A549 (cell line): ENCODE data around the gene C6orf132. TPM values are rescaled to one million over a fixed set of nuclear protein-coding genes. Genes with fewer than 3 reads are reported as not detected.

Experiments
- ATAC-seq, 2 experiments: fragments of 200-7000 bp in 1 of 2; fragments of >200 bp in 1 of 2; cut with Nextera tagmentation in 1 of 2; cut with Tn5 transposase in 1 of 2; 3 replicates each; pipeline versions ENCODE4 v1.8.0 to v1.9.1; 2018 to 2020; ENCODE audit warnings: mild to moderate bottlenecking in 1 of 2, moderate library complexity in 1 of 2
- CTCF ChIA-PET: fragments of 300-600 bp; sonication (Branson Sonifier 250); formaldehyde crosslinking; extraction: SDS; loops from one replicate; lab custom pipeline; 2021; ENCODE audit warnings: antibody characterized with exemption, inconsistent platforms; lab: Yijun Ruan, JAX
- POLR2A ChIA-PET: fragments of 350-600 bp; formaldehyde crosslinking; extraction: SDS; loops from one replicate; lab custom pipeline; 2021; ENCODE audit warnings: antibody characterized with exemption, inconsistent platforms; lab: Yijun Ruan, JAX
- DNase-seq, 2 experiments: peaks; one replicate each; pipeline versions ENCODE4 v3.0.0 to v3.0.0-alpha.2; 2011 to 2016; ENCODE audit warnings: low read depth in 1 of 2, low spot score in 1 of 2
- FAIRE-seq: peaks from 2 replicates; lab custom pipeline; 2011; peaks lifted over from hg19 to GRCh38; lab: Jason Lieb, UNC
- H3K27ac ChIP-seq, 2 experiments: fragments of >200 bp; sonication (Bioruptor Twin); formaldehyde crosslinking; 3 replicates each; pipeline ENCODE4 v1.5.1; 2016 to 2017
- H3K4me1 ChIP-seq: fragments of >200 bp; sonication (Bioruptor Twin); formaldehyde crosslinking; 3 replicates; pipeline ENCODE4 v1.6.1; 2016
- H3K4me2 ChIP-seq: fragments of >200 bp; sonication (Bioruptor Twin); formaldehyde crosslinking; 3 replicates; pipeline ENCODE4 v1.6.1; 2016
- H3K4me3 ChIP-seq: fragments of >200 bp; sonication (Bioruptor Twin); formaldehyde crosslinking; 3 replicates; pipeline ENCODE4 v1.5.1; 2016
- H3K9me3 ChIP-seq: fragments of >200 bp; sonication (Bioruptor Twin); formaldehyde crosslinking; 3 replicates; pipeline ENCODE4 v1.6.1; 2016
- ESRRA ChIP-seq: fragments of 150-350 bp; IDR thresholded peaks from 2 replicates; pipeline ENCODE4 v1.6.1; 2014; ENCODE audit warnings: mild to moderate bottlenecking, low read length, borderline replicate concordance
- FOSB ChIP-seq: fragments of 250-450 bp; sonication (Bioruptor Pico); IDR thresholded peaks from 2 replicates; pipeline ENCODE4 v1.5.0; 2020; ENCODE audit warnings: mild to moderate bottlenecking, moderate library complexity
- HEYL ChIP-seq: fragments of 250-450 bp; sonication (Bioruptor Pico); IDR thresholded peaks from 2 replicates; pipeline ENCODE4 v1.8.0; 2021; ENCODE audit warnings: mild to moderate bottlenecking, moderate library complexity
- HOXB13 ChIP-seq: fragments of 250-450 bp; sonication (Bioruptor Pico); IDR thresholded peaks from 2 replicates; pipeline ENCODE4 v1.5.0; 2020; ENCODE audit warnings: low read depth, mild to moderate bottlenecking, moderate library complexity
- JUN ChIP-seq, 2 experiments: fragments of >200 bp; sonication (Bioruptor Twin); formaldehyde crosslinking; IDR thresholded peaks; 2 replicates in 1 of 2; 3 replicates in 1 of 2; pipeline ENCODE4 v1.6.1; 2016 to 2017
- MAFK ChIP-seq: fragments of 450-650 bp; IDR thresholded peaks from 2 replicates; pipeline ENCODE4 v1.6.1; 2014; ENCODE audit not compliant: partially characterized antibody
- MAZ ChIP-seq: fragments of 150-350 bp; IDR thresholded peaks from 2 replicates; pipeline ENCODE4 v1.6.1; 2014; ENCODE audit warnings: antibody characterized with exemption, low read depth, low read length, borderline replicate concordance
- NR3C1 ChIP-seq: fragments of >200 bp; sonication (Bioruptor Twin); formaldehyde crosslinking; IDR thresholded peaks from 3 replicates; pipeline ENCODE4 v1.6.1; 2017
- RAD21 ChIP-seq, 2 experiments: fragments of >200 bp in 1 of 2; sonication (Bioruptor Twin) in 1 of 2; formaldehyde crosslinking in 1 of 2; IDR thresholded peaks in 1 of 2; conservative IDR thresholded peaks in 1 of 2; 2 replicates in 1 of 2; 3 replicates in 1 of 2; pipeline ENCODE4 v1.6.1; 2012 to 2018; ENCODE audit warnings: inconsistent platforms in 1 of 2
- RFX5 ChIP-seq: fragments of 450-650 bp; IDR thresholded peaks from 2 replicates; pipeline ENCODE4 v1.7.1; 2014; ENCODE audit warnings: antibody characterized with exemption, mild to moderate bottlenecking, moderate library complexity
- RNF2 ChIP-seq: fragments of 200-600 bp; sonication (generic); IDR thresholded peaks from 2 replicates; pipeline ENCODE4 v1.6.1; 2016; ENCODE audit warnings: low read depth, mild to moderate bottlenecking, antibody characterized with exemption, moderate library complexity, borderline replicate concordance
- TFCP2L1 ChIP-seq: fragments of 250-450 bp; sonication (Bioruptor Pico); IDR thresholded peaks from 2 replicates; pipeline ENCODE4 v1.5.0; 2021; ENCODE audit warnings: mild to moderate bottlenecking
- TP53 ChIP-seq: fragments of 250-450 bp; sonication (Bioruptor Pico); IDR thresholded peaks from 2 replicates; pipeline ENCODE4 v1.5.0; 2021; ENCODE audit warnings: mild to moderate bottlenecking, moderate library complexity
- ZC3H11A ChIP-seq: fragments of 450-650 bp; IDR thresholded peaks from 2 replicates; pipeline ENCODE4 v1.6.1; 2014; ENCODE audit warnings: antibody characterized with exemption, mild to moderate bottlenecking
- WGBS: methylation state at CpG from one replicate; pipeline ENCODE4 v1.1.6; 2017; ENCODE audit errors: missing lambda C conversion rate; 5-methylcytosine and 5-hydroxymethylcytosine counted together
- polyA plus RNA-seq, 4 experiments: library from polyadenylated mRNA; depleted of rRNA in 3 of 4; stranded (reverse); fragments of >200 nt; fragmentation: RNase III in 1 of 4; extraction: RNeasy Plus Mini Kit Qiagen cat#74134 plus additional on column Dnase treatment in 1 of 4; gene quantifications; 2 replicates in 3 of 4; 3 replicates in 1 of 4; pipeline ENCODE4 v1.2.3, GENCODE V29; 2011 to 2017
- TF ChIP-seq, protein P1 (sequence below): fragments of 250-450 bp; sonication (Bioruptor Pico); IDR thresholded peaks from 2 replicates; pipeline ENCODE4 v1.5.0; 2021; ENCODE audit warnings: mild to moderate bottlenecking, moderate library complexity, borderline replicate concordance
- TF ChIP-seq, protein P2 (sequence below): fragments of >200 bp; sonication (Bioruptor Twin); formaldehyde crosslinking; IDR thresholded peaks from 2 replicates; pipeline ENCODE4 v1.6.1; 2016
- TF ChIP-seq, protein P3 (sequence below): IDR thresholded peaks from 2 replicates; pipeline ENCODE4 v1.6.1; 2012

The C6orf132 gene
- polyA plus RNA-seq, 2 of the 4 experiments (the other 2 are of a cell fraction), result 0.44 to 1.1 TPM

DNA sequence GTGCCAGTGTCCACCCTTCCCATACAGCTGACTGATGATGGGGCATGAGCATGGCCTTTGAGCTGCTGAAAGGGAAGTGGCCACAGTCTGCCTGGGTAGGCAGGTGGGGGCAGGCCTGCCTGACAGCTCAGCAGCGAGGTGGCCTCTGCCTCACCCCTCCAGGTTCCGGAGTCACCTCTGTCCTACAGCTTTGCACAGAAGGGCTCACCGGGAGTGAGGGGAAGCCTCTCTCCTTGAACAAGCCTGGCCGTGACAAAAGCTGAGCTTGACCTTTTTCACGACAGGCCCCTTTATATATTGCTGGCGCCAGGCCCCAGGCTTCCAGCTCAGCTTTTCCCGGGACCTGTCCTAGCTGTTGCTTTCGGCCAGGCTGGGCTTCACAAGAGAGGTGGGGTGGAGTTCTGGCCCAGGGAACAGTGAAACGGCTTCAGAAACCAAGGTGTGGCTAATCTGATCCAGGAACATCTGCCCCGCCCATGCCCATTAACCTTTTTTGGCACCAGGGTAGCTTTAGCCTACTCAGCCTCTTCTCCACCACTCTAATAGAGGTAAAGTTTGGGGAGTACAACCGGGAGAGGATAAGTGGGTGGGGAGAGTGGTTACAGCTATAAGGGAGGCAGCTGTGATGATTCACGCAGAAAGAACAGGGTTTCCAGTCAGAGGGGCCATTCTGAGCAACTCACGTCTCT is 42.9 kb downstream of the C6orf132 start:
- ATAC-seq (peak; percentile 41 to 56; a peak in 5 of 6 replicates), FAIRE-seq (no peak), DNase-seq (no peak)
- peaks cover 38% of the 10 kb centered on the region for H3K4me1 ChIP-seq
- TF ChIP-seq, protein P1, sequence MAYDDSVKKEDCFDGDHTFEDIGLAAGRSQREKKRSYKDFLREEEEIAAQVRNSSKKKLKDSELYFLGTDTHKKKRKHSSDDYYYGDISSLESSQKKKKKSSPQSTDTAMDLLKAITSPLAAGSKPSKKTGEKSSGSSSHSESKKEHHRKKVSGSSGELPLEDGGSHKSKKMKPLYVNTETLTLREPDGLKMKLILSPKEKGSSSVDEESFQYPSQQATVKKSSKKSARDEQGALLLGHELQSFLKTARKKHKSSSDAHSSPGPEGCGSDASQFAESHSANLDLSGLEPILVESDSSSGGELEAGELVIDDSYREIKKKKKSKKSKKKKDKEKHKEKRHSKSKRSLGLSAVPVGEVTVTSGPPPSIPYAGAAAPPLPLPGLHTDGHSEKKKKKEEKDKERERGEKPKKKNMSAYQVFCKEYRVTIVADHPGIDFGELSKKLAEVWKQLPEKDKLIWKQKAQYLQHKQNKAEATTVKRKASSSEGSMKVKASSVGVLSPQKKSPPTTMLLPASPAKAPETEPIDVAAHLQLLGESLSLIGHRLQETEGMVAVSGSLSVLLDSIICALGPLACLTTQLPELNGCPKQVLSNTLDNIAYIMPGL (CRISPR knock-in tag), result no peak
- TF ChIP-seq TFCP2L1 (CRISPR knock-in tag) (no peak), HOXB13 (CRISPR knock-in tag) (no peak), NR3C1 (no peak), RFX5 (no peak), RNF2 (no peak), MAZ (no peak), MAFK (no peak), JUN (IDR thresholded peaks at IDR 0.05) (no peak)
- TF ChIP-seq, protein P2, sequence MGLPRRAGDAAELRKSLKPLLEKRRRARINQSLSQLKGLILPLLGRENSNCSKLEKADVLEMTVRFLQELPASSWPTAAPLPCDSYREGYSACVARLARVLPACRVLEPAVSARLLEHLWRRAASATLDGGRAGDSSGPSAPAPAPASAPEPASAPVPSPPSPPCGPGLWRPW, result no peak
- no peak overlapping the region for H3K4me3 ChIP-seq
- WGBS, result 51% methylated on average over 11 of the region's 13 CpGs
- CTCF ChIA-PET, result interaction anchor here (1.6 kb wide), 1 partner anchor 37 kb away, joined by 3 read pairs; no protein-coding TSS in a partner anchor
- peak overlapping the region; percentile 52 for H3K4me2 ChIP-seq
- H3K9me3 ChIP-seq, result no peaks in the 10 kb centered on the region
- peak overlapping the region; percentile 75 to 85 for H3K27ac ChIP-seq
- POLR2A ChIA-PET, result interaction anchor here (1.1 to 1.3 kb wide), 2 partner anchors 19 to 37 kb away, joined by 3 read pairs; no protein-coding TSS in a partner anchor

DNA sequence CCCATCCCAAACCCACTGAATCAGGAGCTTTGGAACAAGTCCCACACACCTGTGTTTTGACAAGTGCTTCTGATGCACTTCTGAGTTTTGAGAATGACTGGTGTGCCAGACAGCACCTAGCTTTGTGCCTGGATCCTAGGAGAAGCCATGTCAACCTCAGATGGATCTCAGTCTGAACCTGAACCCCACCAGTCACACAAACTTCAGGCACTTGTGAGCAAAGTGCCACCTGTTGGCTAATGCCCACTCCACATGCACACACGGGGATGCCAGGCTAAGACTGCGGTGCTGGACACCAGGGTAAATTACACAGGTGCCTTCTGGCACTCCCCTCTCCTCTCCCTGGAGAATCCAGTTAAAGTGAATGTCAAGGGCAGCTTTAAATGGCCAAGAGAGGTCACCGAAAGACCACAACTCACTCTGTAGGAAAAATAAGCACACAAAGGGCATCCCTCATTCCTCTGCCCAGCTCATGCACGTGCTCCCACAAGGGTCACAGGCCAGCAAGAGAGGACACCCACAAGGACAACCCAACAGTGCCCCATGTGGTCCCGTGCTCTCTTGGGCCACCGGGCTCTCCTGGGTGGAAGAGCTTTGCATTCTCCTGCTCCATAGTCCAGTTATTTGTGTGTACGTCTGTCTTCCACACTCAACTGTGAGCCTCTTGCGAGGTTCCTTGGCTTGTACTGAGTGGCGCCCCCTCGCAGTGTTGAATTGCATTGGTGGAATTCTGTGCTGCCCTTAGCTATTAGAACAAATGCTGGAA is 46.5 kb downstream of the C6orf132 start:
- POLR2A ChIA-PET, result no interaction called here
- CTCF ChIA-PET, result interaction anchor here (0.8 to 2.9 kb wide), 13 partner anchors 9 to 119 kb away, joined by 3 to 16 read pairs (median 4); no protein-coding TSS in a partner anchor
- DNase-seq (peak in 1 of 2 experiments; percentile 24), FAIRE-seq (no peak), ATAC-seq (peak in 1 of 2 experiments; percentile 17; a peak in 3 of 6 replicates)
- no peaks in the 10 kb centered on the region for H3K9me3 ChIP-seq
- no peak overlapping the region for H3K4me3 ChIP-seq
- TF ChIP-seq RAD21 (conservative IDR thresholded peaks at IDR 0.05 in 1 of 2, IDR thresholded peaks at IDR 0.05 in 1 of 2), result peak in 1 of 2 experiments; percentile 33; a peak in 2 of 5 replicates
- TF ChIP-seq, protein P3, sequence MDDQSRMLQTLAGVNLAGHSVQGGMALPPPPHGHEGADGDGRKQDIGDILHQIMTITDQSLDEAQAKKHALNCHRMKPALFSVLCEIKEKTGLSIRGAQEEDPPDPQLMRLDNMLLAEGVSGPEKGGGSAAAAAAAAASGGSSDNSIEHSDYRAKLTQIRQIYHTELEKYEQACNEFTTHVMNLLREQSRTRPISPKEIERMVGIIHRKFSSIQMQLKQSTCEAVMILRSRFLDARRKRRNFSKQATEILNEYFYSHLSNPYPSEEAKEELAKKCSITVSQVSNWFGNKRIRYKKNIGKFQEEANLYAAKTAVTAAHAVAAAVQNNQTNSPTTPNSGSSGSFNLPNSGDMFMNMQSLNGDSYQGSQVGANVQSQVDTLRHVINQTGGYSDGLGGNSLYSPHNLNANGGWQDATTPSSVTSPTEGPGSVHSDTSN, result no peak
- H3K27ac ChIP-seq, result no peak overlapping the region
- WGBS, result 68% methylated on average over 10 of the region's 10 CpGs
- H3K4me1 ChIP-seq, result peaks cover 38% of the 10 kb centered on the region
- no peak overlapping the region for H3K4me2 ChIP-seq

DNA sequence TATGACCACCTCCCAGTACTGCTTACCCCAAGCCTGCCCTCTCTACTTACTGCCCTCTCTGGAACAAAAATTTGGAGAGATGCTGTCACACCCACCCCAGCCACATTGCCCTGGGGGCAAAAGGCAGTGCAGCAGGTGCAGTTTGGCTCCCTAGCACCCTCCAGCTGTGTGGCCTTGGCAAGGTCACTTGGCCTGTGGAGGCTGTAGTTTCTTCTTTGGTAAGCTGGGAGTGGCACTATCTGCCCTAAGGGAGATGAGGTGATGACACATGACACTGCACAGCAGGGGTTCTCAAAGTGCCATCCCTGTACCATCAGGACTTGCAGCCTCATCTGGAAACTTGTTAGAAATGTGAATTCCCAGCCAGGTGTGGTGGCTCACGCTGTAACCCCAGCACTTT is 47.3 kb downstream of the C6orf132 start:
- Histone ChIP-seq H3K4me2 (no peak overlapping the region), H3K4me1 (peaks cover 29% of the 10 kb centered on the region), H3K9me3 (no peaks in the 10 kb centered on the region), H3K4me3 (no peak overlapping the region), H3K27ac (0 out of 6 replicates have a peak overlapping the region, but pooled peaks of 1 of the 2 experiments have one; percentile 1)
- TF ChIP-seq HEYL (CRISPR knock-in tag) (no peak), ZC3H11A (no peak), TP53 (CRISPR knock-in tag) (no peak), FOSB (CRISPR knock-in tag) (no peak), TFCP2L1 (CRISPR knock-in tag) (no peak), NR3C1 (no peak), ESRRA (no peak)
- ATAC-seq (no peak), FAIRE-seq (no peak), DNase-seq (no peak)
- ChIA-PET CTCF (interaction anchor here (1.1 to 2.1 kb wide), 9 partner anchors 9 to 120 kb away, joined by 3 to 8 read pairs (median 5); no protein-coding TSS in a partner anchor), POLR2A (no interaction called here)
- WGBS, result no CpG with 5 or more reads among the region's 1 CpG
